Frontal cortex (tissue), 4 donors: ENCODE results near the gene STARD9. TPM values are rescaled to one million over a fixed set of nuclear protein-coding genes. Genes with fewer than 3 reads are reported as not detected.
"Not testable (repeated sequence)": the region's sequence is repeated elsewhere in the genome, so short reads cannot be mapped to it uniquely, and the experiment has no call there.

Experiments
- DNase-seq, 2 donors: peaks; one replicate each; pipeline ENCODE4 v3.0.0; 2012; ENCODE audit warnings: low spot score in 2 of 2
- FAIRE-seq: peaks from 2 replicates; lab custom pipeline; 2012; peaks lifted over from hg19 to GRCh38; lab: Jason Lieb, UNC
- total RNA-seq: library from RNA; depleted of rRNA; stranded (reverse); fragments of >200 nt; gene quantifications from one replicate; pipeline ENCODE4 v1.2.3, GENCODE V29; 2014
- donor health status: control.
- donor health status: control.
- donor health status: control.

STARD9 gene
- total RNA-seq, 1 donor from 2014 or later, result 5.3 TPM

- no peak for FAIRE-seq
- no peak for DNase-seq
These were observed 46.0 kb downstream of the STARD9 start for GRCh38 chr15:42621386-42621785.

GRCh38 chr15:42621996-42622925 lies 46.9 kb downstream of the STARD9 start:
- no peak for DNase-seq
- FAIRE-seq, result no peak

- no peak for DNase-seq
- FAIRE-seq, result no peak
These were observed 48.5 kb downstream of the STARD9 start for GRCh38 chr15:42623951-42624350.

- no peak for DNase-seq
- FAIRE-seq, result no peak
These were observed 52.1 kb downstream of the STARD9 start for GRCh38 chr15:42627485-42627884.

GRCh38 chr15:42628761-42629160 lies 53.4 kb downstream of the STARD9 start:
- no peak for FAIRE-seq

GRCh38 chr15:42632105-42632675 lies 56.8 kb downstream of the STARD9 start:
- DNase-seq, result no peak
- no peak for FAIRE-seq

More at GRCh38 chr15:42628761-42629160, 53.4 kb downstream of the STARD9 start:
- DNase-seq, result no peak

GRCh38 chr15:42640109-42640508 lies 64.7 kb downstream of the STARD9 start:
- no peak for DNase-seq
- no peak for FAIRE-seq

- no peak for FAIRE-seq
These were observed 75.0 kb downstream of the STARD9 start for GRCh38 chr15:42650208-42651066.

GRCh38 chr15:42665827-42666226 lies 90.4 kb downstream of the STARD9 start:
- DNase-seq (no peak), FAIRE-seq (no peak)

More at GRCh38 chr15:42650208-42651066, 75.0 kb downstream of the STARD9 start:
- peak; percentile 28 to 52 for DNase-seq

GRCh38 chr15:42667855-42668254 lies 92.4 kb downstream of the STARD9 start:
- FAIRE-seq (no peak), DNase-seq (no peak)

- DNase-seq (no peak), FAIRE-seq (no peak)
These were observed 95.0 kb downstream of the STARD9 start for GRCh38 chr15:42670451-42670850.

GRCh38 chr15:42672444-42672843 lies 97.0 kb downstream of the STARD9 start:
- FAIRE-seq, result no peak
- no peak for DNase-seq

GRCh38 chr15:42674472-42674871 lies 99.1 kb downstream of the STARD9 start:
- DNase-seq (no peak), FAIRE-seq (no peak)

GRCh38 chr15:42675021-42675420 lies 99.6 kb downstream of the STARD9 start:
- FAIRE-seq (no peak), DNase-seq (no peak)

GRCh38 chr15:42679285-42680141 lies 104.1 kb downstream of the STARD9 start:
- no peak for FAIRE-seq

GRCh38 chr15:42680142-42680482 lies 104.7 kb downstream of the STARD9 start:
- not testable (repeated sequence) for DNase-seq, FAIRE-seq

More at GRCh38 chr15:42679285-42680141, 104.1 kb downstream of the STARD9 start:
- DNase-seq, result no peak

- DNase-seq (no peak), FAIRE-seq (no peak)
These were observed 105.7 kb downstream of the STARD9 start for GRCh38 chr15:42681119-42681518.

GRCh38 chr15:42686281-42686680 lies 110.9 kb downstream of the STARD9 start:
- DNase-seq, result no peak
- no peak for FAIRE-seq

- no peak for FAIRE-seq
- no peak for DNase-seq
These were observed 112.3 kb downstream of the STARD9 start for GRCh38 chr15:42687740-42688139.
